Raji (cell line): Measurements from ENCODE around the gene IRX6.

Experiments
- POLR2A ChIP-seq: IDR thresholded peaks from 2 replicates; pipeline ENCODE4 v1.6.1; 2011; ENCODE audit warnings: low read depth, low read length, control low read depth; ENCODE audit not compliant: insufficient read depth

Gene IRX6

GRCh38 chr16:55323637-55324271, at the start of gene IRX6:
Gene IRX6 (plus strand): TSS chr16:55324203. CDS start chr16:55325092, 889 bp downstream.
- no peak for TF ChIP-seq POLR2A

- no peak for TF ChIP-seq POLR2A
Observed at GRCh38 chr16:55274391-55274790, 49.6 kb upstream of the IRX6 start.

- no peak for TF ChIP-seq POLR2A
Observed at GRCh38 chr16:55275167-55275566, 48.8 kb upstream of the IRX6 start.

- TF ChIP-seq POLR2A: no peak
Observed at GRCh38 chr16:55275869-55276268, 48.1 kb upstream of the IRX6 start.

- no peak for TF ChIP-seq POLR2A
Observed at GRCh38 chr16:55277536-55277935, 46.5 kb upstream of the IRX6 start.

- no peak for TF ChIP-seq POLR2A
Observed at GRCh38 chr16:55279598-55279997, 44.4 kb upstream of the IRX6 start.

- TF ChIP-seq POLR2A: no peak
Observed at GRCh38 chr16:55280587-55280986, 43.4 kb upstream of the IRX6 start.

- no peak for TF ChIP-seq POLR2A
Observed at GRCh38 chr16:55282441-55282840, 41.6 kb upstream of the IRX6 start.

- TF ChIP-seq POLR2A: no peak
Observed at GRCh38 chr16:55283812-55284717, 39.9 kb upstream of the IRX6 start.

GRCh38 chr16:55284718-55285099, 39.3 kb upstream of the IRX6 start:
- TF ChIP-seq POLR2A: no peak

GRCh38 chr16:55285586-55285985, 38.4 kb upstream of the IRX6 start:
- TF ChIP-seq POLR2A: no peak

GRCh38 chr16:55289353-55289752, 34.6 kb upstream of the IRX6 start:
- no peak for TF ChIP-seq POLR2A

GRCh38 chr16:55291847-55292246, 32.2 kb upstream of the IRX6 start:
- no peak for TF ChIP-seq POLR2A

- no peak for TF ChIP-seq POLR2A
Observed at GRCh38 chr16:55292491-55292890, 31.5 kb upstream of the IRX6 start.

GRCh38 chr16:55294129-55294528, 29.9 kb upstream of the IRX6 start:
- TF ChIP-seq POLR2A: no peak

GRCh38 chr16:55294931-55295342, 29.1 kb upstream of the IRX6 start:
- TF ChIP-seq POLR2A: no peak

GRCh38 chr16:55297062-55297909, 26.7 kb upstream of the IRX6 start:
- no peak for TF ChIP-seq POLR2A
